ENCODE data around the gene ELOVL4. TPM values are rescaled to one million over a fixed set of nuclear protein-coding genes. Genes with fewer than 3 reads are reported as not detected.

The ELOVL4 gene
- 0.35 TPM for total RNA-seq
- long read RNA-seq, partial matches to known transcripts, result 0 of 1 reads
- long read RNA-seq, other reads (novel, unspliced or antisense), result 0 of 1 reads

DNA sequence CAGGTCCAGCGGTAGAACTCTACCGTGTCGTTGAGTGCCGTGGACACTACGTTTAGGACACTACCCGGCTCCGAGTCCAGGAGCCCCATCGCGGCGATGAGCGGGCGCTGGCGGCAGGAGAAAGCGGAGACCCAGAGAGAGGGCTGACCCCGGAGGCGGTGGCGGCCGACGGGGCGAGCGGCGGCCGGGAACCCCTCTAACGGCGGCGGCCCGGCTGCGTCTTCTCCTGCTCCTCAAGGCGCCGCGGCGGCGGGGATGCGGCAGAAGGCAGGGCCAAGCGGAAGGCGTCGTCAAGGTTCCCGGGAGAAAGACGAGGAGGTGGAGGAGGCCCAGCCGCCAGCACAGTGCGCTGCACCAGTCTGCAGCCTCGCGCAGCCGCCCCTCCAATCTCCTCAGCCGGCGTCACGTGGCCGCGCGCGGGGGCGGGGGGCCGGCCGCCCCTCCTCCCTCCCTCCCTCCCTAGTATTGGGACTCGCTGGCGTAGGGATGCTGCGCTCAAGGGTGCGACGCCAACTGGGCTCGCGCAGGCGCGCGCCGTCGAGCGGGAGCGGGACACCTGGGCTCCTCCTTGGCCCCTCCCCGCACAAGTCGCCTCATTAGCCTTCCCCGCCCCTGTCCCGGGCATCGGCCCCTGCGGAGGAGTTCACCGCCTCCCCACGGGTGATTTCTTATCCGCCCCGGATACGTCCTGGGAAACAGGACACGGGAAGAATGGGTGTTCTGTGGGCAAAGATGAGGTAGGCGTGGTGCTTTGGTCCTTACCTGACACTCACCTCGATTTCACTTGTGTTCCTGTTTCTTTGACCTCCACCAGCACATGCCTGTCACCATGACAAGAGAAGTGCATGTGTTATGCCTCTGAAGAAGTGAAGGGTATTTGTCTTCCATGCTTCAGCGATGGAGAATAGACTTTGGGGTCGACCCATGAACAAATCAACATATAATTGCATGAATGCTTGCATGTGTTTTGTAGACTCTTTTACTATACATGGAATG, at the start of gene ELOVL4:
Gene ELOVL4 (minus strand): TSS at position 363 of the 996 bp plus-strand sequence. CDS start 274 bp downstream, at position 89.
- DNase-seq (ENCODE audit: low spot score), result no peak
- intact Hi-C loops (cut with DNase I), result loop anchor here (10.0 kb wide), 1 partner anchor 147 kb away; no protein-coding TSS in a partner anchor

DNA sequence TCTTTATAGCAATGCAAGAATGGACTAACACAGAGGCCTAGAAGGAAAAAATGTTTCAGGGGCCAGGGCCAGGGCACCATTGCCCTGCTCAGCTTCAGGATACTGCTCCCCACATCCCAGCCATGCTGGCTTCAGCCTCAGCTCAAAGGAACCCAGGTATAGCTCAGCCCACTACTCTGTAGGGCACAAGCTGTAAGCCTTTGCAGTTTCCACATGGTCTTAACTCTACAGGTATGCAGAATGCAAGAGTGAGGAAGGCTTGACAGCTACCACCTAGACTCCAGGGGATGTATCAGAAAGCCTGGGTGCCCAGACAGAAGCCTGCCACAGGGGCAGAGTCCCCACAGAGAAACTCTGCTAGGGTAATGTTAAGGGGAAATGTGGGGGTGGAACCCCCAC, 46.6 kb upstream of the ELOVL4 start:
- intact Hi-C loops (cut with DNase I), result no loop called here
- DNase-seq (ENCODE audit: low spot score), result no peak

DNA sequence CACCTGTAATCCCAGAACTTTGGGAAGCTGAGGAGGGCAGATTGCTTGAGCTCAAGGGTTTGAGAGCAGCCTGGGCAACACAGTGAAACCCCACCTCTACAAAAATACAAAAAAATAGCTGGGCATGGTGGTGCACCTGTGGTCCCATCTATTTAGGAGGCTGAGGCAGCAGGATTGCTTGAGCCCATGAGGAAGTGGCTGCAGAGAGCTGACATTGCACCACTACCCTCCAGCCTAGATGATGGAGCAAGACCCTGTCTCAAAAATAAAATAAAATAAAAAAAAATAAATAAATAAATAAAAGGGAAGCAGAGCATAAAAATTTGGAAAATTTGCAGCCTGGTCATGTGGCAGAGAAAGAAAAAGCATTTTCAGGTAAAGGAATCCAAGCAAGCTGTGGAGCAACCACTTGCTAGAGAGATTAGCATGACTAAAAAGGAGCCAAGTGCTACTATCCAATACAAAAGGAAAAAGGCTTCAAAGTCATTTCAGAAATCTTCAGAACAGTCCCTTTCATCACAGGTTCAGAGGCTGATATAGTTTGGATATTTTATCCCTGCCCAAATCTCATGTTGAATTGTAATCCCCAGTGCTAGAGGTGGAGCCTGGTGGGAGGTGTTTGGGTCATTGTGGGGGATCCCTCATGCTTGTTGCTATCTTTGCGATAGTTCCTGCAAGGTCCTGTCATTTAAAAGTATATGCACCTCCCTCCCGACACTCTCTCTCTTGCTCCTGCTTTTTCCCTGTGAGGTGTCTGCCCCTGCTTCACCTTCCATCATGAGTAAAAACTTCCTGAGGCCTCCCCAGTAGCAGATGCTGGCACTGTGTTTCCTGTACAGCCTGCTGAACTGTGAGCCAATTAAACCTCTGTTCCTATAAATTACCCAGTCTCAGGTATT, 45.9 kb upstream of the ELOVL4 start:
- no peak for DNase-seq (ENCODE audit: low spot score)
- intact Hi-C loops (cut with DNase I), result no loop called here

DNA sequence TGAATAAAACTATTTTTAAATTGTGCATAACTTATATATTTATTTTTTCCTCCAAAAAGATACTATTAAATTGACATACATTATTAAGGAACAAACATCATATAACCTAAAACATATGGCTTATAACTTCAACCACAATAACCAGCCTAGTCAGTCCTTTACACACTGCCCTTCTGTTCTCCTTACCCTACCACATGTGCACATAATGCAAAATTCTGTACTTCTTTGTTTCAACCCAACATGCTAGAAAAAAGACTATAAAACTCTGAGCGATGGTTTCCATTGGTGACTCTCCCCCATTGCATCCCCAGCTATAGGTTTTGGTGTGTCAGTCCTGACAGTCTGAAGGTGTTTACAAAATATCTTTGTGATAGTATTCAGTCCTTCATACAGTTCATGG, 42.3 kb upstream of the ELOVL4 start:
- intact Hi-C loops (cut with DNase I), result no loop called here
- DNase-seq (ENCODE audit: low spot score), result no peak

DNA sequence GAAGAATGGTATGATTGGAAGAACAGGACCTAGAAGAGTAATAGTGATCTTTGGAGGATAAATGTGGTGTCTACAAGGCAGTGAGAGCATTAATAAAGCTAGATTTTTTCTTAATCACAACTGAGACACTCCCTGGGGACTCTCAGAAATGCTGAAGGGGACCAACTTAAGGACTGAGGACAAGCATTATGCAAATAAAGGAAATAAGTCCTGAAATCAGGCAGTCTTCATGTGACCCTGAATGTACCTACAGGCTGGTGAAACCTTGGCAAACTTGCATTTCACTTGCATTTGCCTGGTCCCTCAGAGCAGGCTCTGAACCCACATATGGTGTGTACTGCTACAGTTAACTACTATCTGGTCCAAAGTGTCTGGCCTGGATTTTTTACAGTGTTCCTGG, 37.8 kb upstream of the ELOVL4 start:
- intact Hi-C loops (cut with DNase I), result no loop called here
- DNase-seq (ENCODE audit: low spot score), result no peak

DNA sequence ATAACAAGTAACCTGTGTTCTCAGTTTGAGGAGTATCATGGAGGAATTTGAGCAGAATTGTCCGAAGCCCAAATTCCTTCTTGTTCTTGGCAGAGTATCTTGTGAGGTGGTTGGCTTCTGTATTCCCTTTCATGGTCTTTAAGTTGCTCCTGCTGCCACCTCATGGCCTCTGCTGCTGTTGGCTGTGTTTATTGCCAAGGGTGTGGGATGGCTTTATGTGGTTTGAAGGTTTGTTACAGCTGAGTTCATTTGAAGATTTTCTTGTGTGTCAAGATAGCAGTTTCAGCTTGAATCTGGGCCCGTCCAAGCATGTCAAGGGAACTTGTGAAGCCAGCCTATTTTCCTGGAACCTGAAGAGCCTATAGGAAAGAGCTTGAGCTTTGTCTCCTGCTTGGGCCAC, 36.9 kb upstream of the ELOVL4 start:
- intact Hi-C loops (cut with DNase I), result no loop called here
- no peak for DNase-seq (ENCODE audit: low spot score)

DNA sequence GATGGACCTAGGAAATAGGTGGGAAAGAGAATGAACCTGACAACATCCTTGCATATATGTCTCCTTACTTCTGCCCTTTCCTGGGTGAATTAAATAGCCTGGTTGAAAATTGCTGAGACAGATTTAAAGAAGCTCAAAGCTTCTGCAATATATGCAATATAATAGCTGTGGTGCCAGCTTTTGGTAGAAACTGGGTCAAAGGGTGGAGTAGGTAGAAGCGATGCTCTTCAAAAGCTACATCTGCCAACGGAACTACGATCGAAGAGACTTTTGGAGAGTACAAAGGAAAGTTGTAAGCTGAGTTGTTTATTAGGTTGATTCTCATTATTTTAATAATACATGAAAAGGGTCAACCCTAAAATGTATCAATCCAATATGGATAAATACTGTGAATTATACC, 34.3 kb upstream of the ELOVL4 start:
- intact Hi-C loops (cut with DNase I), result no loop called here
- no peak for DNase-seq (ENCODE audit: low spot score)

DNA sequence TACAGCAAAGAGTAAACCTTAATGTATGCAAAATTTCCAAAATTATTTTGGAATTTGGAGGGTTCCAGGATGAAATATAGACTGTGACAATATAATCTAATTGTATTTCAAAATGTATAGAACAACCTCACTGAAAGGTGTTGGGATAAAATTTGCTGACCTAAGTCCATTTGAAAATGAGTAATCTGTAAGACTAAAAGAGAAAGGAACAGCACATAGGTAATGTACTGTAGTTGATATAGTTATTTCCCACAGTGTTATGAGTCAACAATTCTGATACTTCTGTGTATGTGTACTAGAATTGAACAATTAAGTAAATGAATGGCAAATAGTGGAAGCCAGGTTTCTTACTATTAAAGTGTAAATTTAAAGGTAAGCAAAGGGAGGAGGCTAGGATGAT, 23.8 kb upstream of the ELOVL4 start:
- intact Hi-C loops (cut with DNase I), result no loop called here

DNA sequence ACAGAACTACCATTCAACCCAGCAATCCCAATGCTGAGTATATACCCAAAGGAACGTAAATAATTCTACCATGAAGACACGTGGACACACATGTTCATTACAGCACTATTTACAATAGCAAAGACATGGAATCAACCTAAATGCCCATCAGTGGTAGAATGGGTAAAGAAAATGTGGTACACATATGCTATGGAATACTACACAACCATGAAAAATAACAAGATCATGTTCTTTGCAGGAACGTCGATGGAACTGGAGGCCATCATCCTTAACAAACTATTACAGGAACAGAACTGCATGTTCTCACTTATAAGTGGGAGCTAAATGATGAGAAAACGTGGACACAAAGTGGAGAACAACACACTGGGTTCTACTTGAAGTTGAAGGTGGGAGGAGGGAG, 22.4 kb upstream of the ELOVL4 start:
- DNase-seq (ENCODE audit: low spot score), result no peak
- intact Hi-C loops (cut with DNase I), result no loop called here

More for the DNA sequence above, 23.8 kb upstream of the ELOVL4 start:
- DNase-seq (ENCODE audit: low spot score), result no peak

DNA sequence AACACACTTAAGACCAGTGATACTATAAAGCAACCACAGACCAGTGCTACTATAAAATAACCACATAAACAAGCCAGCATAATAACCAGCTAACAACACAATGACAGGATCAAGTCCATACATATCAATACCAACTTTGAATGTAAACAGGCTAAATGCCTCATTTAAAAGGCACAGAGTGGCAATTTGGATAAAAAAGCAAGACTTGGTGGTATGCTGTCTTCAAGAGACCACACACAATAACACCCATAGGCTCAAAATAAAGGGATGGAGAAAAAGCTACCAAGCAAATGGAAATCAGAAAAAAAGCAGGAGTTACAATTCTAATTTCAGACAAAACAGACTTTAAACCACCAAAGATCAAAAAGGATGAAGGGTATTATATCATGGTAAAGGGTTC, 19.8 kb upstream of the ELOVL4 start:
- intact Hi-C loops (cut with DNase I), result no loop called here
- DNase-seq (ENCODE audit: low spot score), result no peak

DNA sequence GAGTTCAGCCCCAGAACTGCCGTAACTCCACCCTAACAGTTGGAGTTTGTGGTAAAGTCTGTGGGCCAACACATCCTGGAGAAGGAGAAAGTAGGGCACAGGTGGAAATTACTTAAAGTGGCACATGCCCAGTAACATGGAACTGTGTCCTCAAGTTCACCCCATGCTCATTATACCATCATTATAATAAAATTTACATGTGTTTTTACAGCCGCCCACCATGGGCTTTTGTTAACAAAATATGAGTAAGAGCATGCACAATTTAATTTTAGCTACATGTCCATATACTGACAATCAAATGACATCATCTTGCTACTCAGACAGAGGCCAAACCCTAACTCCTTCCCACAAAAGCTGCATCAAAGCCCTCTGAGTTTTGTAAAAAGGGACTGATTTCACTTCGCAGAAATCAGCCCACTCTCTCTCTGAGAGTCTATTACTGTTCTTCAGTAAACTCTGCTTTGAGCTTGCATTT, 17.3 kb upstream of the ELOVL4 start:
- no peak for DNase-seq (ENCODE audit: low spot score)
- intact Hi-C loops (cut with DNase I), result no loop called here

DNA sequence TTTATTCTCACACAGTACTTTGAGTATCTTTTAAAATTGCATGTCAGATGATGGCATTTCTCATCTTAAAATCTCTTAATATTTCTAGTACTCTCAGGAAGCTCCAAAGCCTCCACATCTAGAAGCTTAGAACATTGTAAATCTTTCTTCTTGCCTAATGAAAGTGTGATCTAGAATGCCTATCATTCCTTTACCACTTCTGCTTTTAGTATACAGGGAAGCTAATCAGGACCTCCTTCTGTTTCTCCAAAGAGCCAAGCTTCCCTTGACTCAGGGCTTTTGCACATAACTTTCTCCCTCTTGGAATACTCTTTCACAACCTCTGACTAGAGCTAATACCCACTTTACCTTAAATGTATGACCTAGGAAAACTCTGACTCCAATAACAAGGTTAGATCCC, 7.5 kb upstream of the ELOVL4 start:
- intact Hi-C loops (cut with DNase I), result no loop called here
- DNase-seq (ENCODE audit: low spot score), result no peak

DNA sequence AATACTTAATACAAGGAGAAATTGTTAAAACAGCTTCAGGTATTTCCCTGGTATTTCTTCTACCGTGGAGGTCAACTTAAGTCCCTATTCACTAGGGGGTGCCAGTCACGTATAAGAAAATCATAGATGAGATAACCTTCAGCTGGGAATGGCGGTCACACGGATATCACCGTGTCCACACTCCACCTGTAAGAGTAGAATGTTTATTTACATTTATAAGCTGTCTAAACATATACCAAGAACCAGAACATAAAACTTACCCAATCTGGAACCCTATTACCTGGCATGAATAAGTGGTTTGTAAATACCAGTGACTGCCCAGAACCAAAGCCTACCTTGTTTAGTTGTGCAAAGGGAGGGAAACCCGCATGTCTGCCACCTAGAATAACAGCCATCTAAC, 1.9 kb upstream of the ELOVL4 start:
- DNase-seq (ENCODE audit: low spot score), result no peak
- intact Hi-C loops (cut with DNase I), result loop anchor here (10.0 kb wide), 1 partner anchor 146 kb away; no protein-coding TSS in a partner anchor

DNA sequence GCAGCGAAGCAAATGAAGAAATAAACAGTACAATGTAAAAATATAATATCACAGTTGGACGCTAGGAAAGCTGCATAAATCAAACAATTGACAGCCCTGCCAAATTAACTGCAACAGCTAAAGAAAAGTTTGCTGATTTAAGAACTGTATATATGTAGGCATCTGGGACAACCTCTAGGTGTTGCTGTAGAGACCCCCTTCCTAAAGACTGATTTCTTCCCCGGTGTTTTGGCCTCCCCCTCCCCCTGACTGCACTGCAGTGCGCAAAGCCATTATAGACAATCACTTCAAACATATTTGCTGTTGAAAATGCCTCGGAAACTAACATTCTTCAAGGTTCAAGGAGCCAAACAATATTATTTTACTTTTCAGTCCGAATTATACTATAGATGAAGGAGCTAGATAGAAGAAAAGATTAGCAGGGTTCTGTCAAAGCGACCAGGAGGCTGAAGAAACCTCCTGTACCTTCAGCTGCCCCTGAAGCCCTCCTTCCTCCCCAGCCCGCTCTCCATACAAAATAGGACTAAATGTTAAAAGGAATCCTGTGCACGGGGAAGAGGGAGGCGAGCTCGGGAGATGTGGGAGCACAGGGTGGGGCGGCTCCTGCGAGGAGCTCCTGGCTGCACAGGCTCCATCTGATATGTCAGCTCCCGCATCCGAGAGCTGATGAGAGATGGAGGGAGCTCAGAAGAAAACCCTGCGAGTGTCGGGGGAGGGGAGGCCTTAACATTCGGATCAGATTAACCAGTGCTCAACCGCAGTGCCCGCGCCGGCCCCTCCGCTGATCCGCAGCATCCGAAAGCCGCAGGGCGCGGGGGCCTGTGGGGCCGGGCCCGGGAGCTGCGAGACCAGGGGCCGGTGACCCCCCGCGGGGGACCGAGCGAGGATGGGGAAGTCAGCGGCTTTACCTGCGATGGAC, 822 bp downstream of the ELOVL4 start:
- no peak for DNase-seq (ENCODE audit: low spot score)
- intact Hi-C loops (cut with DNase I), result loop anchor here (10.0 kb wide), 1 partner anchor 148 kb away; no protein-coding TSS in a partner anchor

DNA sequence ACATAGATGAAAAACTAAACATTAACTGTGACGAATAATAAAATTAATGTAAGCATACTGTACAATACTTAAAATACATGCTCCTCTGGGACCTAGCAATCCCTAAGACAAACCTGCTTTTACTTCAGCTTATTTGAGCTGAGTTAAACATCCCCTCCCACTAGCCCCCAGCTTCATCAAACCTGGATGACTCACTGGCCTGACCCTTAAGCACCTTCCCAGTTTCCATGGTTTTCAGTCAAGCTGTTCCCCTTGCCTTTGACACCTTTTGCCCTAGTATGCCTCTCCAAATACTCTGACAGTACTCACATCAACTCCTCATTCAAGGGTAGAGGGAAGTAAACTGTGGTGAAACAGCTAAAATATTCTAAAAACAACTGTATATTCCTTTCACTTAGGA, 4.2 kb downstream of the ELOVL4 start:
- no peak for DNase-seq (ENCODE audit: low spot score)

DNA sequence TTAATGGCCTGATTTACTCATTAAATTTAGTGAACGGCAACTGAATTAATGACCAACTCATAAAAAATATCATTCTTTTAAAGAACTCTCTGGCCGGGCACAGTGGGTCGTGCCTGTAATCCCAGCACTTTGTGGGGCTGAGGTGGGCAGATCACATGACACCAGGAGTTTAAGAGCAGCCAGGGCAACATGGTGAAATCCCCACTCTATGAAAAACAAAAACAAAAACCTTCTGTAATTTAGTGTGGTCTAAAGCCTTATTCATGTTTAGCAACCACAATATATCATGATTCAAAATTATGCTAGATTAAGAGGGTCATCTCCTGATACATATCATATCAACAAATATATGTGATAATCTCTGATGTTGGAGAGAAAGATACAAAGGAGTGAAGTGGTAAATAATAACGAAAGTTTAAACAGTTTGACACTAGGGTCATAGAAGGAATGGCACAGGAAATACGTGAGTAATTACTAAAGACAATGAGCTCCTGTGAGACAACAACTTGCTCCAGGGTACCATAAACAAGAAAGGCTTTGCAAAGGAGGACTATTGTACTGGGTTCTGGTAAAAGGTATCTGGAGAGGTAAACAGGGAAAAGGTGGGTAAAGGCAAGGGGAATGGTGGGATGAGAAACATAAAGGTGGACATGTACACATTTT, 5.7 kb downstream of the ELOVL4 start:
- intact Hi-C loops (cut with DNase I), result loop anchor here (10.0 kb wide), 1 partner anchor 153 kb away; no protein-coding TSS in a partner anchor
- DNase-seq (ENCODE audit: low spot score), result no peak

More for the DNA sequence above, 4.2 kb downstream of the ELOVL4 start:
- intact Hi-C loops (cut with DNase I), result loop anchor here (10.0 kb wide), 1 partner anchor 152 kb away; no protein-coding TSS in a partner anchor

DNA sequence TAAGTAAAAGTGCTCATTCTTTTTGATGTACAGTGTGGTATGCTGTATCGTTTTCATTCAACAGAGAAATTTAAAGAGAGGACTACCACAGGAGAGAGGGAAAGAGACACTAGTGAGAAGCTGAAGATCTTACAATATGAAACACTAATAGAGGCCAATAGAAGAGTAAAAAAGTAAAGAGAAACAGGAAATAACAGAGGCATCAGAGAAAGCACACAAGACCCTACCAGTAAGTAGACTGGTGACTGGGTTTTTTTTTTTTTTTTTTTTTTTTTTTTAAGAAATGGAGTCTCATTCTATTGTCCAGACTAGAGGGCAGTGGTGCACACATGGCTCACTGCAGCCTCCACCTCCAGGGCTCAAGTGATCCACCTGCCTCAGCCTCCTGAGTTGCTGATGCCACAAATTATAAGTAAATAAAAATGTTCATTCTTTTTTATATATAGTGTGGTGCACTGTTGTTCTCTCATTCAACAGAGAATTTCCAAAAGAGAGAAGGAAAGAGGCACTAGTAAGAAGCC, 18.8 kb downstream of the ELOVL4 start:
- DNase-seq (ENCODE audit: low spot score), result no peak
- intact Hi-C loops (cut with DNase I), result no loop called here

DNA sequence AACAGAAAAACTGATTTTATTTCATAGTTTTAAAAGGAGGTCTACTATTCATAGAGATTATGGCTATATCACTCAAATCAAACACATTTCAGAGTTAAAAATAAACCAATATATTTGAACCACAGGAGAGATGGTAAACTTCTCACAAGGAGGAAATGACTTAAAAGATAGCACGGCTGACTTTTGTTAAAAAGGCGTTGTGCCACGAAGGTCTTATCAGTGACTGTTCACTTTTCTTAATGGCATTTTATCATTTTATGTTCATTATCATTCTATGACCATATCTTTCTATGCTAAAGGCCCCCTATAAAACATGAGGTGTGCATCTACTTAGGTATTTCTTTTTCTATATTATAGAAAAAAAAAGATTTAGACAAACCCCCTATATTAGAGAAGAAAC, 19.6 kb downstream of the ELOVL4 start:
- intact Hi-C loops (cut with DNase I), result no loop called here
- no peak for DNase-seq (ENCODE audit: low spot score)

Data from cardiac septum (tissue), 1 donor.